ENCODE data around the gene DIPK2B.

Gene DIPK2B

GRCh38 chrX:45228126-45228525 lies 27.4 kb upstream of the DIPK2B start:
- no peak overlapping the region for H2AFZ ChIP-seq (ENCODE audit: low read length)
- no peak overlapping the region for H3K9ac ChIP-seq (ENCODE audit: low read depth, low read length, poor library complexity, severe bottlenecking)
- no peaks in the 10 kb centered on the region; the same call in 1 of the 2 replicates for H3K9me3 ChIP-seq (ENCODE audit: insufficient read depth, low read depth, low read length)
- no peaks in the 10 kb centered on the region for H3K79me2 ChIP-seq (ENCODE audit: insufficient read depth, low read length)
- H3K36me3 ChIP-seq (ENCODE audit: insufficient read depth, low read length), result no peaks in the 10 kb centered on the region
- peaks cover 23% of the 10 kb centered on the region for H3K4me1 ChIP-seq (ENCODE audit: insufficient read depth, low read length, poor library complexity, severe bottlenecking)
- H4K20me1 ChIP-seq (ENCODE audit: insufficient read depth, low read length, poor library complexity, severe bottlenecking), result no peaks in the 10 kb centered on the region
- no peak overlapping the region for H3K4me3 ChIP-seq (ENCODE audit: low read length, poor library complexity, severe bottlenecking)
- no peaks in the 10 kb centered on the region for H3K9me2 ChIP-seq (replicated peaks; ENCODE audit: low read depth, low read length)
- no peaks in the 10 kb centered on the region for H3K27me3 ChIP-seq (ENCODE audit: insufficient read depth, low read length, poor library complexity, severe bottlenecking)
- H3F3A ChIP-seq (ENCODE audit: low read depth), result no peaks in the 10 kb centered on the region
- no peak overlapping the region for H3K4me2 ChIP-seq (ENCODE audit: low read depth, low read length, poor library complexity, severe bottlenecking)
- TF ChIP-seq CTCF (conservative IDR thresholded peaks at IDR 0.05; ENCODE audit: low read length) (no peak), EZH2phosphoT487 (IDR thresholded peaks at IDR 0.05; ENCODE audit: borderline replicate concordance) (no peak)

- Histone ChIP-seq H3K4me3 (ENCODE audit: low read length, poor library complexity, severe bottlenecking) (no peak overlapping the region), H3K27me3 (ENCODE audit: insufficient read depth, low read length, poor library complexity, severe bottlenecking) (no peaks in the 10 kb centered on the region), H3K4me1 (ENCODE audit: insufficient read depth, low read length, poor library complexity, severe bottlenecking) (no peaks in the 10 kb centered on the region), H3K9ac (ENCODE audit: low read depth, low read length, poor library complexity, severe bottlenecking) (no peak overlapping the region), H3K36me3 (ENCODE audit: insufficient read depth, low read length) (no peaks in the 10 kb centered on the region), H3K4me2 (ENCODE audit: low read depth, low read length, poor library complexity, severe bottlenecking) (no peak overlapping the region), H3F3A (ENCODE audit: low read depth) (no peaks in the 10 kb centered on the region), H2AFZ (ENCODE audit: low read length) (no peak overlapping the region), H4K20me1 (ENCODE audit: insufficient read depth, low read length, poor library complexity, severe bottlenecking) (no peaks in the 10 kb centered on the region), H3K79me2 (ENCODE audit: insufficient read depth, low read length) (no peaks in the 10 kb centered on the region), H3K9me2 (replicated peaks; ENCODE audit: low read depth, low read length) (no peaks in the 10 kb centered on the region), H3K9me3 (ENCODE audit: insufficient read depth, low read depth, low read length) (no peaks in the 10 kb centered on the region)
- TF ChIP-seq CTCF (conservative IDR thresholded peaks at IDR 0.05; ENCODE audit: low read length) (no peak), EZH2phosphoT487 (IDR thresholded peaks at IDR 0.05; ENCODE audit: borderline replicate concordance) (no peak)
These were observed 7.6 kb upstream of the DIPK2B start for GRCh38 chrX:45208121-45208856.

GRCh38 chrX:45202171-45202570 lies 1.5 kb upstream of the DIPK2B start:
- Histone ChIP-seq H3K27me3 (ENCODE audit: insufficient read depth, low read length, poor library complexity, severe bottlenecking) (no peaks in the 10 kb centered on the region), H3K4me3 (ENCODE audit: low read length, poor library complexity, severe bottlenecking) (no peak overlapping the region), H3K79me2 (ENCODE audit: insufficient read depth, low read length) (no peaks in the 10 kb centered on the region), H4K20me1 (ENCODE audit: insufficient read depth, low read length, poor library complexity, severe bottlenecking) (no peaks in the 10 kb centered on the region), H3K4me2 (ENCODE audit: low read depth, low read length, poor library complexity, severe bottlenecking) (no peak overlapping the region), H3F3A (ENCODE audit: low read depth) (no peaks in the 10 kb centered on the region), H3K4me1 (ENCODE audit: insufficient read depth, low read length, poor library complexity, severe bottlenecking) (no peaks in the 10 kb centered on the region), H3K9me2 (replicated peaks; ENCODE audit: low read depth, low read length) (no peaks in the 10 kb centered on the region), H3K9ac (ENCODE audit: low read depth, low read length, poor library complexity, severe bottlenecking) (no peak overlapping the region), H3K36me3 (ENCODE audit: insufficient read depth, low read length) (no peaks in the 10 kb centered on the region), H2AFZ (ENCODE audit: low read length) (no peak overlapping the region), H3K9me3 (ENCODE audit: insufficient read depth, low read depth, low read length) (no peaks in the 10 kb centered on the region)
- TF ChIP-seq EZH2phosphoT487 (IDR thresholded peaks at IDR 0.05; ENCODE audit: borderline replicate concordance) (no peak), CTCF (conservative IDR thresholded peaks at IDR 0.05; ENCODE audit: low read length) (no peak)
